DMS79 (cell line): Measurements from ENCODE around the gene C1QB.
A peak's percentile ranks its signal among the peaks of the same experiment; 100 is the strongest.

Source experiments
- DNase-seq: peaks from one replicate; lab custom pipeline; 2025; lab: John Stamatoyannopoulos, UW

C1QB gene

GRCh38 chr1:22633697-22634463, 19.2 kb upstream of the C1QB start:
- no peak for DNase-seq

- no peak for DNase-seq
These were observed 17.6 kb upstream of the C1QB start for GRCh38 chr1:22635436-22635835.

GRCh38 chr1:22636353-22636752, 16.7 kb upstream of the C1QB start, which contains the start of gene C1QA:
Gene C1QA (plus strand): TSS chr1:22636628. CDS start chr1:22637617, 989 bp downstream.
- no peak for DNase-seq

- peak; percentile 14 for DNase-seq
These were observed 16.1 kb upstream of the C1QB start for GRCh38 chr1:22636927-22637326.

- no peak for DNase-seq
These were observed 15.1 kb upstream of the C1QB start for GRCh38 chr1:22637907-22638445.

GRCh38 chr1:22638476-22639234, 14.4 kb upstream of the C1QB start:
- DNase-seq: no peak

GRCh38 chr1:22639286-22639685, 13.8 kb upstream of the C1QB start:
- DNase-seq: no peak

GRCh38 chr1:22641247-22641646, 11.8 kb upstream of the C1QB start:
- DNase-seq: no peak

GRCh38 chr1:22641906-22642636, 11.0 kb upstream of the C1QB start:
- DNase-seq: peak; percentile 14

GRCh38 chr1:22643381-22643780, 9.7 kb upstream of the C1QB start, which contains the start of gene C1QC:
Gene C1QC (plus strand): TSS chr1:22643633. CDS start chr1:22644024, 391 bp downstream.
- DNase-seq: no peak

GRCh38 chr1:22643928-22644327, 9.1 kb upstream of the C1QB start:
- no peak for DNase-seq

GRCh38 chr1:22645931-22646330, 7.1 kb upstream of the C1QB start:
- DNase-seq: no peak

- no peak for DNase-seq
These were observed 6.7 kb upstream of the C1QB start for GRCh38 chr1:22646384-22646783.

GRCh38 chr1:22650089-22650693, 2.8 kb upstream of the C1QB start:
- no peak for DNase-seq

- no peak for DNase-seq
These were observed 837 bp upstream of the C1QB start for GRCh38 chr1:22651941-22652856.

- DNase-seq: no peak
These were observed 1.7 kb downstream of the C1QB start for GRCh38 chr1:22654692-22655091.

GRCh38 chr1:22658385-22659163, 5.5 kb downstream of the C1QB start:
- DNase-seq: no peak

- no peak for DNase-seq
These were observed 7.7 kb downstream of the C1QB start for GRCh38 chr1:22660716-22661241.

GRCh38 chr1:22661880-22662279, 8.8 kb downstream of the C1QB start:
- DNase-seq: no peak

- DNase-seq: no peak
These were observed 9.3 kb downstream of the C1QB start for GRCh38 chr1:22662318-22662717.
